ENCODE results near the gene SECISBP2. TPM values are rescaled to one million over a fixed set of nuclear protein-coding genes. Genes with fewer than 3 reads are reported as not detected.
"Not testable (repeated sequence)": the region's sequence is repeated elsewhere in the genome, so short reads cannot be mapped to it uniquely, and the experiment has no call there.

SECISBP2 gene
- total RNA-seq, 4 donors from 2014 or later: 41.8 to 76.0 (median 59.8) TPM

DNA sequence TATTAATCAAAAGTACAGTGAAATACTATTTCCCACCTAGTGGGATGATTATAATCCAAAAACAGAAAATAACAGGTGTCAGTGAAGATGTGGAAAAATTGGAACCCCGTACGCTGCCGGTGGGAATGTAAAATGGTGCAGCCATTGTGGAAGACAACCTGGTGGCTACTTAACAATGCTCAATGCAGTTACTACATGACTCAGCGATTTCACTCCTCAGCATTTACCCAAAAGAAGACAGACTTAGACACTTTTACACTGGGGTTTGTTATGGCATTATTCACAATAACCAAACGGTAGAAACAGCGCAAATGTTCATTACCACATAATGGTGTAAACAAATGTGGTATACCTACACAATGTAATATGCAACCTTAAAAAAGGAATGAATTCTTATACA is 23.9 kb downstream of the SECISBP2 start:
- H3K4me1 ChIP-seq: no peaks in the 10 kb centered on the region
- no peak for DNase-seq
- H3K9me3 ChIP-seq: no peaks in the 10 kb centered on the region
- H3K36me3 ChIP-seq: no peaks in the 10 kb centered on the region
- TF ChIP-seq, protein P1, sequence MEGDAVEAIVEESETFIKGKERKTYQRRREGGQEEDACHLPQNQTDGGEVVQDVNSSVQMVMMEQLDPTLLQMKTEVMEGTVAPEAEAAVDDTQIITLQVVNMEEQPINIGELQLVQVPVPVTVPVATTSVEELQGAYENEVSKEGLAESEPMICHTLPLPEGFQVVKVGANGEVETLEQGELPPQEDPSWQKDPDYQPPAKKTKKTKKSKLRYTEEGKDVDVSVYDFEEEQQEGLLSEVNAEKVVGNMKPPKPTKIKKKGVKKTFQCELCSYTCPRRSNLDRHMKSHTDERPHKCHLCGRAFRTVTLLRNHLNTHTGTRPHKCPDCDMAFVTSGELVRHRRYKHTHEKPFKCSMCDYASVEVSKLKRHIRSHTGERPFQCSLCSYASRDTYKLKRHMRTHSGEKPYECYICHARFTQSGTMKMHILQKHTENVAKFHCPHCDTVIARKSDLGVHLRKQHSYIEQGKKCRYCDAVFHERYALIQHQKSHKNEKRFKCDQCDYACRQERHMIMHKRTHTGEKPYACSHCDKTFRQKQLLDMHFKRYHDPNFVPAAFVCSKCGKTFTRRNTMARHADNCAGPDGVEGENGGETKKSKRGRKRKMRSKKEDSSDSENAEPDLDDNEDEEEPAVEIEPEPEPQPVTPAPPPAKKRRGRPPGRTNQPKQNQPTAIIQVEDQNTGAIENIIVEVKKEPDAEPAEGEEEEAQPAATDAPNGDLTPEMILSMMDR (IDR thresholded peaks at IDR 0.05): no peak
- no peak for TF ChIP-seq POLR2A (IDR thresholded peaks at IDR 0.05)
- H3K27me3 ChIP-seq: no peaks in the 10 kb centered on the region
- no peak overlapping the region for H3K4me3 ChIP-seq
- intact Hi-C loops (cut with DNase I; ENCODE audit: low total_unique reads): no loop called here
- H3K27ac ChIP-seq: no peak overlapping the region

- H3K9me3 ChIP-seq: no peaks in the 10 kb centered on the region
- no peaks in the 10 kb centered on the region for H3K4me1 ChIP-seq
- H3K27me3 ChIP-seq: no peaks in the 10 kb centered on the region
- intact Hi-C loops (cut with DNase I; ENCODE audit: low total_unique reads): no loop called here
- no peak overlapping the region for H3K27ac ChIP-seq
- H3K4me3 ChIP-seq: no peak overlapping the region
- no peak for DNase-seq
- TF ChIP-seq, protein P1 (IDR thresholded peaks at IDR 0.05): no peak
- TF ChIP-seq POLR2A (IDR thresholded peaks at IDR 0.05): no peak
- no peaks in the 10 kb centered on the region for H3K36me3 ChIP-seq
Measured at GRCh38 chr9:89342948-89343347, 24.6 kb downstream of the SECISBP2 start.

DNA sequence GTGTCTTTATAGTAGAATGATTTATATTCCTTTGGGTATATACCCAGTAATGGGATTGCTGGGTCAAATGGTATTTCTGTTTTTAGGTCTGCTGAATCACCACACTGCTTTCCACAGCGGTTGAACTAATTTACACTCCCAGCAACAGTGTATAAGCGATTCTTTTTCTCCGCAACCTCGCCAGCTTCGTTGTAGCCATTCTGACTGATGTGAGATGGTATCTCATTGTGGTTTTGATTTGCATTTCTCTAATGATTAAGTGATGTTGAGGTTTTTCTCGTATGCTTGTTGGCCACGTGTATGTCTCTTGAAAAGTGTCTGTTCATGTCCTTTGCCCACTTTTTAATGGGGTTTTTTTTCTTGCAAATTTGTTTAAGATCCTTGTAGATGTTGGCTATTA is 25.5 kb downstream of the SECISBP2 start:
- H3K4me3 ChIP-seq; H3K27me3 ChIP-seq; intact Hi-C loops (cut with DNase I; ENCODE audit: low total_unique reads); H3K27ac ChIP-seq; H3K4me1 ChIP-seq; H3K36me3 ChIP-seq; DNase-seq; H3K9me3 ChIP-seq: not testable (repeated sequence)

GRCh38 chr9:89345476-89345875 is 27.2 kb downstream of the SECISBP2 start:
- no peak overlapping the region for H3K4me3 ChIP-seq
- no peaks in the 10 kb centered on the region for H3K27me3 ChIP-seq
- intact Hi-C loops (cut with DNase I; ENCODE audit: low total_unique reads): no loop called here
- H3K36me3 ChIP-seq: no peaks in the 10 kb centered on the region
- no peaks in the 10 kb centered on the region for H3K9me3 ChIP-seq
- no peaks in the 10 kb centered on the region for H3K4me1 ChIP-seq
- no peak for DNase-seq
- H3K27ac ChIP-seq: no peak overlapping the region
- TF ChIP-seq POLR2A (IDR thresholded peaks at IDR 0.05): no peak
- TF ChIP-seq, protein P1 (IDR thresholded peaks at IDR 0.05): no peak

DNA sequence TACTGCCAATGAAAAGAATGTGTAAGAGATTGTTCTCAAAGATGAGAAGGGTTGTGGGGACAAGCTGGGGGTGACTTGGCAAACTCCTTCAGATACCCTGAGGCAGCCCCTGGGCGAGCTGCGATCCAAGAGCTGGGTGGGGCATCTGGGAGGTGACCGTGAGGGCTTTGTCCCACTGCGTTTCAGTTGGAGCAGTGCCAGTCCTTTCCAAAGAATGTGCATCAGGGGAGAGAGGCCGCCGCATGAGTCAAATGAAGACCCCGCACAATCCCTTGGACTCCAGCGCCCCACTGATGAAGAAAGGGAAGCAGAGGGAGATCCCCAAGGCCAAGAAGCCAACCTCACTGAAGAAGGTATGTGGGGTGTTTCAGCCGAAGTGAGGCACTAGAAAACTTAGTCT is 28.4 kb downstream of the SECISBP2 start:
- Histone ChIP-seq H3K27me3 (no peaks in the 10 kb centered on the region), H3K4me1 (no peaks in the 10 kb centered on the region), H3K36me3 (no peaks in the 10 kb centered on the region), H3K27ac (no peak overlapping the region), H3K9me3 (no peaks in the 10 kb centered on the region), H3K4me3 (no peak overlapping the region)
- intact Hi-C loops (cut with DNase I; ENCODE audit: low total_unique reads): no loop called here
- TF ChIP-seq POLR2A (IDR thresholded peaks at IDR 0.05): no peak
- no peak for DNase-seq

- Histone ChIP-seq H3K4me1 (no peaks in the 10 kb centered on the region), H3K36me3 (no peaks in the 10 kb centered on the region), H3K27ac (no peak overlapping the region), H3K27me3 (no peaks in the 10 kb centered on the region), H3K9me3 (no peaks in the 10 kb centered on the region), H3K4me3 (no peak overlapping the region)
- no peak for DNase-seq
- TF ChIP-seq, protein P1 (IDR thresholded peaks at IDR 0.05): no peak
- no peak for TF ChIP-seq POLR2A (IDR thresholded peaks at IDR 0.05)
- intact Hi-C loops (cut with DNase I; ENCODE audit: low total_unique reads): no loop called here
Measured at GRCh38 chr9:89347651-89348050, 29.4 kb downstream of the SECISBP2 start.
